PFSK-1 (cell line): Measurements from ENCODE around the gene KIF3A.

ENCODE experiments used
- FOXP2 ChIP-seq: optimal IDR thresholded peaks from 2 replicates; pipeline ENCODE3; 2011; ENCODE audit warnings: borderline replicate concordance, control low read depth, inconsistent platforms; ENCODE audit not compliant: insufficient read depth; ENCODE audit errors: extremely low read length, extremely low read depth
- SIN3A ChIP-seq: IDR thresholded peaks from 2 replicates; pipeline ENCODE4 v1.6.1; 2012; ENCODE audit warnings: mild to moderate bottlenecking, low read length, moderate library complexity, borderline replicate concordance; ENCODE audit not compliant: insufficient read depth

DNA sequence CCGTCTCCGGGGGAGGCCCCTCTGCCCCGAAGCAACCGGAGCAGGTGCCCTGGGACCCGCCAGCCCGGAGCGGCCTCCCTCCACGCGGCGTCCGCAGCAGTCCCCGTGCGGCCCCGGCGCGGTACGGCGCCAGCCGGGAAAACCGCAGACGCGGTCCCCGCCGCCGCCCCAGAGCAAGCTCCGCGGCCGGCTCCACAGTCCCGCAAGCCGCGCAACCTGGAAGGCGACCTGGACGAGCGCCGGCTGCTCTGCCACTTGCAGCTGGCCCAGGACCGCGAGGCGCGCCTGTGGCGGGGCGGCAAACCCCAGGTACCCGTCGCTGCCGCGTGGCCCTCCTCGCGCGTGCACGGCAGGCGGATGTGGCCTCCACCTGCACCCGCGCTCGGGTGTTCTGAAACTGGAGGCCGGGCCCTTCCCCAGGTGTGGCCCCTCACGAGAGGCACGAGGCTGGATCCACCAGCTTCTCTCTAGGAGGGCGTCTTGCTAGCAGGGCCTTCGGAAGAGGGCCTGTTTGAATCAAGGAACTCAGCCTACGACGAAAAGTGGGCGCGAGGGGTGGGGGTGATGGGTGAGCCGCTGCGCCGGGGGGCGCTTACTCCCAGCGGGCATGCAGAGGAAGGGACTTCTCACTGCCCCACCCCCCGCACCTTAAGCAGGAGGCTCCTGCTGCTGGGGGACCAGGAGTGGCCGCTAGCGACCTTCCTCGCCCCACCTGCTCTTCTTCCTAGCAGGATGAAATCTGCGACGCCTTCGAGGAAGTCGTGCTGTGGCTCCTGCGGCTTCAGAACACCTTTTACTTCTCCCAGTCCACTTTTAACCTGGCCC, 10.5 kb upstream of the KIF3A start:
- TF ChIP-seq SIN3A, result no peak
- no peak for TF ChIP-seq FOXP2
